Measurements from ENCODE around the gene PSTPIP1. TPM values are rescaled to one million over a fixed set of nuclear protein-coding genes. Genes with fewer than 3 reads are reported as not detected.

The PSTPIP1 gene
- total and polyA plus RNA-seq, 2 of the 13 experiments (the other 11 are each of a cell fraction or from before 2014, with no cell fraction given): 4.4 to 8.7 TPM

DNA sequence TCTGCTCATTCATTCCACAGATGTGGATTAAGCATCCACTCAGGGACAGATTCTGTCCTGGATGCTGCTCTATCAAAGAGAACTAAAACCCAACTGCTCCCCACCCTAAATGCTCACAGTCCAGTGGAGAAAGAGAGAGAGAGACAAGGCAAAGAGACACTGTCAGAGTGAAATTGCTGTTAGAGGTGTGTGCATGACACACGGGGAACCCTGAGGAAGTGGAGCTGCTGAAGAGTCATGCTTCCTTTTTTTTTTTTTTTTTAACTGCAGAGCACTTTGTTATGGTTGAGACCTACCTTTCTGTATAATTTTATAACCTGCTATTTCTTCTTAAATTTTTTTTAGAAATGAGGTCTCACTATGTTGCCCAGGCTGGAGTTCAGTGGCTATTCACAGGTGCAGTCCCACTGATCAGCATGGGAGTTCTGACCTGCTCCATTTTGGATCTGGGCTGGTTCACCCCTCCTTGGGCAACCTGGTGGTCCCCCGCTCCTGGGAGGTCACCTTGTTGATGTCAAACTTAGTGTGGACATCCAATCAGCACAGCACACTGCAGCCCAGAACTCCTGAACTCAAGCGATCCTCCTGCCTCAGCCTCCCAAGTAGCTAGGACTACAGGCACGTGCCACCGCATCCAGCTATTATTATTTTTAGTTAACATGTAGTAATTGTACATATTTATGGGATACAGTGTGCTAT lies 18.2 kb upstream of the PSTPIP1 start (continued):
- TF ChIP-seq, protein P1, sequence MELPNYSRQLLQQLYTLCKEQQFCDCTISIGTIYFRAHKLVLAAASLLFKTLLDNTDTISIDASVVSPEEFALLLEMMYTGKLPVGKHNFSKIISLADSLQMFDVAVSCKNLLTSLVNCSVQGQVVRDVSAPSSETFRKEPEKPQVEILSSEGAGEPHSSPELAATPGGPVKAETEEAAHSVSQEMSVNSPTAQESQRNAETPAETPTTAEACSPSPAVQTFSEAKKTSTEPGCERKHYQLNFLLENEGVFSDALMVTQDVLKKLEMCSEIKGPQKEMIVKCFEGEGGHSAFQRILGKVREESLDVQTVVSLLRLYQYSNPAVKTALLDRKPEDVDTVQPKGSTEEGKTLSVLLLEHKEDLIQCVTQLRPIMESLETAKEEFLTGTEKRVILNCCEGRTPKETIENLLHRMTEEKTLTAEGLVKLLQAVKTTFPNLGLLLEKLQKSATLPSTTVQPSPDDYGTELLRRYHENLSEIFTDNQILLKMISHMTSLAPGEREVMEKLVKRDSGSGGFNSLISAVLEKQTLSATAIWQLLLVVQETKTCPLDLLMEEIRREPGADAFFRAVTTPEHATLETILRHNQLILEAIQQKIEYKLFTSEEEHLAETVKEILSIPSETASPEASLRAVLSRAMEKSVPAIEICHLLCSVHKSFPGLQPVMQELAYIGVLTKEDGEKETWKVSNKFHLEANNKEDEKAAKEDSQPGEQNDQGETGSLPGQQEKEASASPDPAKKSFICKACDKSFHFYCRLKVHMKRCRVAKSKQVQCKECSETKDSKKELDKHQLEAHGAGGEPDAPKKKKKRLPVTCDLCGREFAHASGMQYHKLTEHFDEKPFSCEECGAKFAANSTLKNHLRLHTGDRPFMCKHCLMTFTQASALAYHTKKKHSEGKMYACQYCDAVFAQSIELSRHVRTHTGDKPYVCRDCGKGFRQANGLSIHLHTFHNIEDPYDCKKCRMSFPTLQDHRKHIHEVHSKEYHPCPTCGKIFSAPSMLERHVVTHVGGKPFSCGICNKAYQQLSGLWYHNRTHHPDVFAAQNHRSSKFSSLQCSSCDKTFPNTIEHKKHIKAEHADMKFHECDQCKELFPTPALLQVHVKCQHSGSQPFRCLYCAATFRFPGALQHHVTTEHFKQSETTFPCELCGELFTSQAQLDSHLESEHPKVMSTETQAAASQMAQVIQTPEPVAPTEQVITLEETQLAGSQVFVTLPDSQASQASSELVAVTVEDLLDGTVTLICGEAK (IDR thresholded peaks at IDR 0.05): no peak
- TF ChIP-seq, protein P1 (CRISPR knock-in tag; IDR thresholded peaks at IDR 0.05): no peak

Data from HepG2 (cell line).